Measurements from ENCODE around the gene PIR. TPM values are rescaled to one million over a fixed set of nuclear protein-coding genes. Genes with fewer than 3 reads are reported as not detected.

Gene PIR
- 24.7 and 30.8 TPM in 2 replicates for total RNA-seq

GRCh38 chrX:15493118-15493962, at the start of gene PIR:
PIR (minus strand) TSS chrX:15493333; CDS start chrX:15491257, 2,076 bp downstream.

DNA sequence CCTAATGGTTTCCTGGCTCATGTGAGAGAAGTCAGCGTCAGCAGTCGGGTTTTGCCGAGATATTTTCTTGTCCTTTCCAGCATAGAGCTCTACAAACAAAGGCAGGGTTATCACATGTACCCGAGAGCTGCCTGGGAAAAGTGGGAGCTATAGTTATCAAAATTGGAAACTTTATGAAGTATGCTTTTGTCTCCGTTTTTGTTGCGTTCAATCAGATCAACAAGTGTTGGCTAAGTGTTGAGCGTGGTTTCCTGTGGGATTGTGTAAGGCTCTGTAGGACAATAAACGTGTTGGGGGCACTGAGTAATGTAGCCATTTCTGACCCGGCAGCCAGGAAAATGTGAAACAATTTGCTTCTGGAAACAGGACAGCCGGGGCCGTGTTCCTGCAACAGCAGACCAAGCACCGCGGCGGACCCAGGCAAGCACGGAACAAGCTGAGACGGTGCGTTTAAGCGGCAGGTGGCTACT, 7.4 kb upstream of the PIR start, which contains the start of gene BMX:
TSS of gene BMX (plus strand) at position 311 of the 470 bp plus-strand sequence. CDS start 7,547 bp downstream, outside the sequence.

GRCh38 chrX:15384304-15384703, 108.8 kb downstream of the PIR start, which contains the start of gene VEGFD:
VEGFD (minus strand) TSS chrX:15384413; CDS start chrX:15383946, 467 bp downstream.

DNA sequence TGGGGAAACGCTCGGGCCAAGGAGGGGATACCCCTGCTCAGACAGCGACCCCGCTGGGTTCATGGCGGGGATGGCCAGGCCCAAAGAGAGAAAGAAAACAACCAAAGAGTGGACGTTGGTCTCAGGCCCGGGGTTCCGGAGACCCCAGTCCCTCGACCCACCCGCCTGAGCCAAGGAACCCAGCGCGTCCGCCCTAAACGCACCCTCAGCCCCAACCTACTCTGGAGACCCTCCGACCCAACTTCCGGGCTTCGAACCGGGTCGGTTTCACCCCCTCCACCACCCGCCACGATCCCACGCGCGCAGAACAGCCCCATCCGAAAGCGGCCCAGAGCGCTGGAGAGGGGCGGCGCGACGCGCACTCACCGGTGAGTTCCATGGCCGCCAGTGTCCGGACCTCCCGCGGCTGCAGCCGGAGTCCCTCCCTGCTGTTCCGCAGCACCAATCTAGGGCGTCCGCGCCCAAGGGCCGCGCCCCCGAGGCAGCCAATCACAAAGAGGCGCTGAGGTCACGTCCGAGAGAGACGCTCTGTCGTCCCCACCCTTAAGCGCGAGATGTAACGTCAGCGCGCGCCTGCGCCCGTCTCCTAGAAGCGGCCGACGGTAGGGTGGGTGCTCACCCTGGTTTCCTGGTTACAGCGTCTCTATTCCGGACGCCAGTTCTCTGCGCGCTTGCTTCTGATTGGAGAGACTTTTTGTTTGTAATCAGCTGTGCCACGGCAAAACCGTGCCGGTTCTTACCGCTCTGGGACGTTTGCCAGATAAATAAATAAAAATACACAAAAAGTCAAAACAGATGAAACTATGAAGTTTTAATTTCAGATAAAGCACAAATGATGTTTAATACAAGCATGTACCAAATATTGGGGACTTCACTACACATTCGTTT, 157.8 kb downstream of the PIR start, which contains the start of gene PIGA:
TSS of gene PIGA (minus strand) at position 389 of the 888 bp plus-strand sequence. CDS start 3,593 bp downstream, outside the sequence.

Other genes starting within 250 kb of the PIR start
- gene ASB9, start 223.2 kb downstream of the PIR start, total RNA-seq, result 0.17 and 0.23 TPM in 2 replicates
- gene ASB11, start 177.7 kb downstream of the PIR start, total RNA-seq, result not detected in 2 replicates
- gene PIGA, start 157.8 kb downstream of the PIR start, total RNA-seq, result 3.9 and 5.0 TPM in 2 replicates
- 0.58 and 6.6 TPM in 2 replicates for gene VEGFD, start 108.9 kb downstream of the PIR start, total RNA-seq
- gene BMX, start 7.5 kb upstream of the PIR start, total RNA-seq, result not detected in 2 replicates
- not detected in 2 replicates for gene ACE2, start 107.6 kb upstream of the PIR start, total RNA-seq
- not detected in 2 replicates for gene CLTRN, start 171.5 kb upstream of the PIR start, total RNA-seq
- gene CA5B, start 244.9 kb upstream of the PIR start, total RNA-seq, result 1.2 and 6.4 TPM in 2 replicates